HG02870 (cell line): ENCODE measurements around the gene CSF1.

Experiments
- ATAC-seq: cut with Tn5 transposase; IDR thresholded peaks from one replicate; pipeline ENCODE4 v1.9.1; 2021; ENCODE audit warnings: mild to moderate bottlenecking, moderate library complexity; ENCODE audit not compliant: unreplicated experiment

CSF1 gene

GRCh38 chr1:109882288-109883245 is 28.1 kb upstream of the CSF1 start:
- no peak for ATAC-seq

GRCh38 chr1:109883248-109883955 is 27.2 kb upstream of the CSF1 start:
- ATAC-seq = no peak

- no peak for ATAC-seq
Measured at GRCh38 chr1:109884242-109884891, 26.3 kb upstream of the CSF1 start.

- ATAC-seq = no peak
Measured at GRCh38 chr1:109885589-109885988, 25.1 kb upstream of the CSF1 start.

GRCh38 chr1:109886827-109887226 is 23.8 kb upstream of the CSF1 start:
- no peak for ATAC-seq

- no peak for ATAC-seq
Measured at GRCh38 chr1:109887271-109887670, 23.4 kb upstream of the CSF1 start.

- ATAC-seq = no peak
Measured at GRCh38 chr1:109887884-109888283, 22.8 kb upstream of the CSF1 start.

- ATAC-seq = no peak
Measured at GRCh38 chr1:109889094-109889493, 21.6 kb upstream of the CSF1 start.

- ATAC-seq = no peak
Measured at GRCh38 chr1:109890115-109890953, 20.3 kb upstream of the CSF1 start.

- ATAC-seq = no peak
Measured at GRCh38 chr1:109891930-109892329, 18.7 kb upstream of the CSF1 start.

- no peak for ATAC-seq
Measured at GRCh38 chr1:109892561-109893368, 17.9 kb upstream of the CSF1 start.

GRCh38 chr1:109893532-109894171 is 17.0 kb upstream of the CSF1 start:
- no peak for ATAC-seq

GRCh38 chr1:109894823-109895719 is 15.6 kb upstream of the CSF1 start:
- peak; percentile 60 for ATAC-seq

- no peak for ATAC-seq
Measured at GRCh38 chr1:109895720-109896504, 14.7 kb upstream of the CSF1 start.

- ATAC-seq = no peak
Measured at GRCh38 chr1:109896681-109897080, 14.0 kb upstream of the CSF1 start.

GRCh38 chr1:109897259-109897955 is 13.2 kb upstream of the CSF1 start:
- ATAC-seq = no peak

- no peak for ATAC-seq
Measured at GRCh38 chr1:109898842-109899241, 11.8 kb upstream of the CSF1 start.
